GM19372 (cell line): Measurements from ENCODE around the gene ERBB4.
A peak's percentile ranks its signal among the peaks of the same experiment; 100 is the strongest.
"Not testable (repeated sequence)": the region's sequence is repeated elsewhere in the genome, so short reads cannot be mapped to it uniquely, and the experiment has no call there.

Experiments used
- ATAC-seq: cut with Tn5 transposase; IDR thresholded peaks from one replicate; pipeline ENCODE4 v1.9.1; 2021; ENCODE audit warnings: mild to moderate bottlenecking, low read depth, moderate library complexity; ENCODE audit not compliant: unreplicated experiment

The ERBB4 gene

DNA sequence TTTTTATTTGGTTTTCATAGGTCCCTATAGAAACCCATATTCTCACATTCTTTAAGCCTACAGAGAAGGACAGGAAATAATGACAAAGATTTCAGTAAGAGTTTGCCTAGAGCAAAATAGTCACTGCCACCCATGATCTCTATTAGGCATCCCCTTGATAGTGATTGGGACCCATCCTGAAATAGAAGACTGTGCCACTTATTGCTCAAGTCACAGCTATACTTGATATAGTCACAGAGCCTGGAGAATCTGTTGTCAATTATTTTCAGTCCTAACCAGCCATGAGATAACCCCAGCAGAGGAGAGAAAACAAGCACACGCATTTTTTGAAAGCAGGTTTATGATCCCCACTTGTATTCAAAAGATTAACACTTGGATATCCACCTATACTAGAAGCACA lies 8.2 kb downstream of the ERBB4 start:
- no peak for ATAC-seq

DNA sequence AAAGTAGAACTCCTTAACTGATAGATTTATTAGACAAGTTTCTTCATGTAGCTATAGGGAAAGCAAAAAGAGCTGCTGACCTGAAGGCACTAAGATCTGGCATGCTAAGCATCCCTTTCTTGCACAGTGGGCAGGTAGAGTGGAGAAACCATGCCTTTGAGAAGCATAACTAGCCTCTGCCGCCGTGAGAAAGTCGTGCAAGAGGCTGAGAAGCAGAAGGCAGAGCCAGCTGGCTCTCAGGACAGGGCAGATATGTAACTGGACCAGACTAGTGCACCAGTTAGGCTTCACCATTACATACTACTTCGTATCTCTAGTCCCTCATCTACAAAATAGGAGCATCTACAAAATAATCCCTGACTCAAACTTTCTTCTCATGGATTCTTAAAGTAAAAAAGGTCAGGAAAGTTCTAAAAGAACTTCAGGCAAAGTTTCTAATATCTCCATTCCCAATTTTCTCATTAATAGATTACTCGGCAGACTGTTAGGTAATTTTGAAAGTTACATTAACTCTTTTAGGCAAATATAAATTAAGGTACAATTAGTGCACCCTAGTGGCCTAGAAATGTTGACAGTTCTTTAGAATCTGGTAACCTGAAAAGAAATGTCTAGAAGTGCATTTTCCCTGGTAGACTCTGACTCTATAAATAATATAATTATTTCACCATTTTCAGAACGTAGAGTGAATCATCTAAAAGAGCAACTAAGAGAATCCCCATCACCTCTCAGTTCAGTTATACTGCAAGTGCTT lies 10.3 kb downstream of the ERBB4 start:
- no peak for ATAC-seq

DNA sequence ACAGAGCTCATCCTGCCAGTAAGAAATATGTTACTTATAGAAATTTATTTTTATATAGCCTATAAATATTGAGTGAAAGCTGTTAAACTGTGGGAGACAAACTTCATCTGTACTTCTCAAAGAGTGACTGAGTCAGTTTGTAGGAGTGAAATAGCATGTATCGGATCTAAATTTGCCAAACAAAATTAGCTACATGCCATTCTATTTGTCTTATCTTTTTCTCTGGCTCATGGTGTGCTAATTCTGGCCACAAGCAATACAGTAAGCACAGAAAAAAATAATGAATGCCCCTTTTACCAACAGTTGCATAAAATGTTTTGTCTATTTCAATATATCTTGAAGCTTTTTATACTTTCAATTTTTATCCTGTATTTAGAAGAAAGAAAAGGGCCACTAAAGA lies 12.5 kb downstream of the ERBB4 start:
- no peak for ATAC-seq

DNA sequence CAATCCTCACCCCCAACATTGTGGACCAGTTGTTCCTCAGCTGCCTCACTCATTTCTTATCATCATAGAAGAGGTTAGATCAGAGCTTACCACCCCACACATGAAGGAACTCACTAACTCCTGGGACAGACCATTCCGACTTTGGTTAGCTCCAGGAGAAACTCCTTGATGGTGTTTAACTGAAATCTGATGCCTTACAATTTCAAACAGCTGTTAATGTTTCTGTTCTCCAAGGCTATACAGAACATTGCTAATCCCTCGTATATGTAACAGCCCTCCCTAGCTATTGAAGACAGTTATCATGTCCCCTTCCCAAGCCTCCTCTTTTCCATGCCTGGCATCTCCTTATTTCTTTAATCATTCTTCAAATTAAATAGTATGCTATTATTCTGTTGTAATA lies 14.8 kb downstream of the ERBB4 start:
- ATAC-seq, result no peak

DNA sequence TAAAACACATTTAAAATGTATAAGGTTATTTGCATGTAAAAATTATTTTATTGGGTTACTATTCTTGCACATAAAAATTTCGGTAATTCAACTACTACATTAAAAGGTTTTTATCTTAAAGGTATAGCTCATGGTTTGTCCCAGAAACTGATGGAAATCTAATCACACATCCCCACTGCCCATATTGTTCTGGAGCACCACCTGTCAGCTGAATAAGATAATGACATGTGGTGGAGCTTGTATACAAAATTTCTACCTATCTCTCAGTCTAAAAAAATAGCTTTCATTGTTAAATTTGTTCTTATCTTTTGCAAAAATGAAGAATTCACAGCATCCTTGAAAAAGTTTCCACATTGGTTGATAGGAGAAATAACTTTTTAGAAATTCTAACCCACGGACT lies 18.3 kb downstream of the ERBB4 start:
- ATAC-seq, result no peak

DNA sequence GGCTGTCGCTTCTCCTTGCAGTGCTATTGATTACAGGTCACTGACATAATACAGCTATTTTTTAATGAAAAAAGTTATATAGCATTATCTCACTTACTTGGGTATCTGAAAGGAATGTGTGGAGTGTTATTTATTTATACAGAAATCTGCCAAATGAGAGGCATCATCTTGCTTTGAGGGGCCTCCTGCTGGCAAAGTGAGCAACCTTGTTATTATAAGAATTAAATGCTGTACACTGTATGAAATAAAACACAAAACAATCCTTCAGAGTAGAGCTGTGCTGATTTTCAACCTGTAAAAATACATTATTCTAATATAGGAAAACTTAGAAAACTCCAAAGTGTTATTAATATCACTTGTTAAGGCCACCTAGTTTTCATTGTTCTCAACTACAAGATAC lies 20.9 kb downstream of the ERBB4 start:
- ATAC-seq, result no peak

DNA sequence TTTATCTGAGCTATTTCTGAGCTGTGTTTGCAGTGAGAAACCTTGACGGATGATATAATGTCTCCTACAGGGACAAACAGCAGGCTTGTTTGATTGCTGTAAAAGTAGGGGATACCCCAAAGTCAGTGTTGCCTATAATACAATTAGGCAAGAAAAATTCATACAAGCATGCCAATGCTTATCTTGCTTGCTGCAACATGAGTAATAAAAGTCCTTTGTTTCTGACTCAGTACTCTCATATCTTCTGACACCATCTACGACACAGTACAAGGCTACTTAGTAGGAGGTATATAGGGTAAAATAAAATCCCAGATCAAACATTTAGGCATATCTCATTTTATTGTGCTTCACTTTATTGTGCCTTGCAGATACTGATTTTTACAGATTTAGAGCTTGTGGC lies 33.0 kb downstream of the ERBB4 start:
- ATAC-seq, result no peak

DNA sequence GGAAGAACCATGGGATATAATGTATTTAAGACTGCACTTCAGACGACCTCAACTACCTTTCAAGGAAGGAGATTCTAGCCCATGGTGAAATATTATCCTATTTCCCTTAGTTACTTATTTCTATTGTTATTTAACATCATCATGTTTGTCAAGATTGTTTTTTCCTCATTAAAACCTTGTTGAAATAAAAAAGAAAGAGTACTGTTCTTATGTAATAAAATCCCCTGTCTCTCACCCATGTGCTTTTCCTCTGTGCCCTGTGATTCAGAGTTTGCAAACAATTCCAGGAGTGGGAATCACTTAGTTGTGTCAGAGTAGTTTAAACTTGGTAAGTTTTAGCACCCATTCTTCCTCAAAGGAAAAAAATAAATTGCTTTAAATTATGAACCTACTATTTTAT lies 43.6 kb downstream of the ERBB4 start:
- ATAC-seq, result no peak

DNA sequence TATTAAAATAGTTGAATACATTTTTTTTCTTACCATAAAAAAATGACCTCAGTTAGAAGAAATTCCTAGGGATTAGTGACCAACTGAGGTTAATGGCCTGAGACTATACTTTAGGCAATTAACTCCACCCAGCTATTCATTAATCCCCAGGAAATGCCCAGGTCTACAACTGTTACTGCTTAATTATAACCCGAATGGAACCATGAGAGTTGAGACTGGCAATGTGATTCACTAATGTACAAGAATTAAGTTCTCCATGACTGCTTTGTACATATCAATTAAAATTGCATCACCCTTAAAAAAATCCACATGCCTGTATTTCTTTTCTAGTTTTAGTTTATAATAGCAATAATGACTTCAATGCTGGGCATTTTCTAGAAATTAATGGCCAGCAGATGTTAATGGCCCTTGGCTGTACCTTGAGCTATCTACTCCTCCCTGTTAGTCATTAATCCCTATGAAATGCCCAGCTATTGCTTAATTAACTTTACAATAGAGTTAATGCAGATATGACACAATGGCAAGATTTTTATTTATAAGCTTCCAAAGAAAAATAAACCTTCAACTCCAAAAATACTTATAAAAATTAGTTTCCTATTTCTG lies 44.1 kb downstream of the ERBB4 start:
- ATAC-seq, result no peak

DNA sequence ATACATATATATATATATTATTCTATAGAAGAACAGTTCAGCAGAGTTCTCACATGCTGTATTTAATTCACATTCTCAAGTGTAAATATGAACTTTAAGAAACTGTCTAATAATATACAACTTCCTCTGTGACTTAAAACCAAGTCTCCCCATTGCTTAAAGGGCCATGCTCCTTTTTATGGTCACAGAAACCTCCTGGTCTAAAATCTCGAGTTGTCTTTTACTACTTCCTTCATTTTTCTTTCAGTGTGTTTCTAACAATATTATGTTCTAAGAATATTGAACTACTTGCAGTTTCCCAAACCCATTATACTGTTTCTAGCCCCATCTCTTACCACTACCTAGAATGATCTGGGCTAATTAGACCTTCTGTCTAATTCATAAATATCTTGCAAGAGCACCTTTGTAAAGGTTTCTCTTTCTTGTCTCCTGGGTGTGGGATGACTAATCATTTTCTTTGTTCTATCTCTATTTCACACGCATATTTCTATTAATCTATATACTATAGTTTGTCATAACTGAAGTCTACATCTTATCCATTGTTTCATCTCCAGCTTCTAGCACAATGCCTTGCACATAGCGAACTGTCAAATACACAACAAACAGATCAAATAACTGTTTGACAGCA lies 48.8 kb downstream of the ERBB4 start:
- ATAC-seq, result peak; percentile 40

DNA sequence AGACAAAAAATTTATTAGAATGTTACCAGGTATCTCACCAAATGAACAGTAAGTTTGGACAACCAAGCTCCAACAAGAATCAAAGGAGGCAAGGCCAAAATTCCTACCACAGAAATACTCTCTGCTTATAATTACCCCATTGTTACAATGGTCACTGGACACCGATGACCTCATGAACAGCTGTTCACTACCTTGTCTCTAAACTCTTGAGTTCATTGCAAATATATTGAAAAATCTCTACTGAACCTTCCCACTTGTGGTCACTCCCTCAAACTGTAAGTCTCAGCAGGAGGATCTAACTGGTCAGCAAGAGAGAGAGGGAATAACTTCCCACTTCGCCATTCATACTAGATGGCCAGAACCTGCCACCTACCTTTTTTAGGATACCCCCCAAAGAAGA lies 50.0 kb downstream of the ERBB4 start:
- no peak for ATAC-seq

DNA sequence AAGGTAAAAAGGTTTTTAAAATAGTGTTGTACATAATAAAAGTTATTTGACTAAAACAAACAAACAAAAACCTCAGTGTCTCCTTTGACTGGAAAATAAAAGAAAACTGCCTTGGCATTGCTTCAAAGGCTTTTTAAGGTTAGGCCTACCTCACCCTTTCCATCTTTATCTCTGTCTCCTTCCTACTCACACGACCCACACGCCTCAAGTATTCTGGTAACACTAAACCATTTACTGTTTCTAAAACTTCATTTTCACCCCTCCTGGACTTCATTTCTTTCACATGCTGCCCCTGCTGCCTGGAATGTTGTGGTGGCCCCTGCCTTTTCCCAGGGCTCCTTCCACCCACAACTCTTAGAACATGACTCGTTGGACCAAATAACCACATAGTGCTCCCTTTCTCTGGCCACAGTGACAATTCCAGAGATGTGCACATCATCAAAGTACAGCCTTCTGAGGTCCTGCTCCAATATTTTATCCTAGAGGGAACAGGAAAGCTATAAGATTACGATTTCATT lies 54.0 kb downstream of the ERBB4 start:
- no peak for ATAC-seq

DNA sequence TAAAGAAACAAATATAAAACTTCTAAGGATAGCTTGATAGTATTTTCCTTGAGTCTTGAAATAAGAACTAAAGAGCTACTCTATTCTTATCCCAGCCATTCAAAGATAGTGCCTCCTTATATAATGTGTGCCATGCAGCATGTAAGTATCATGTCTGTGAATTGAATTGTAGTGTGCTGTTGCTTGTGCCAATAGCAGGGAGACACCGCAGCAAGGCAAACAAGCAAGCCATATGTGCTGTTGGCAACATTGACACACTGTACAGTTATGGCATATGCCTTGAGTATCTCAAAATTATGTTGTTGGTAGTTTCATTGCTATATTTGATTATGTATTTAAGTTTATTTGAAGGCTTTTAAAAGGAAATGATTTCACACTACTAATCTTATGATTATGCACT lies 58.2 kb downstream of the ERBB4 start:
- no peak for ATAC-seq

DNA sequence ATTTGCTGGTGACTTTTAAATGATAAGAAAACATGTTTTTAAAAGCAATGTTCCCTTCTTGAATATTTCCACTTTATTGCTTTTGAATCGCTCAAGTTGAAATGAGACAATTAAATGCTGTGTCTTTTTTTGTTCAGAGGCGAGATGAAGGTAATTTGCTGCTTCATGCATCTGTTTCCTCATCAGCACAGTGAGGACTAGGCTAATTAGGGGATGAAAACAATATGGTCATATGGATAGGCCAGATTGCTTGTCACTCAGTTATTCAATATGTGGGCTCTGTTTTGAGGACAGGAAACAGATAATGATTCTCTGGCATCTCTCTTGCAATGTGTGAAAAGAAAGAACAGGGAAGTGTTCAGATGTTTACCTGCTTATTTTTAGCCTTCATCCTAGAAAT lies 61.0 kb downstream of the ERBB4 start:
- ATAC-seq, result no peak

DNA sequence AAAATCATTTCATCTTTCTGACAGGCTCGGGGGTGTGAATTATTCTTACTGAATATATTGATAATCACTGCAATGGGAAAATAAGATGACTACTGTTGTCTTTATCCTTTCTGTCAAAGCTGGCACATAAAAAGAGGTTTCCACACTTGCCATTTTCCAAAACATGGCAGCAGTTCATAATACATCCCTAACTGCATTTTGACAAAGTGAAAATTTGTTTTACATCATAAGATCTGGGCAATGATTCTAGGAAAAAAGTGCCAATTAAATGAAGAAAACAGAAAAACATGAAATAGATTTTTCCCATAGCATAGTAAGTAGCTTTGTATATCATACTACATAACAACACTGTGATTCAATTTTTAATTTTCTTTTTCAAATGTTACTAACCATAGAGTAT lies 65.4 kb downstream of the ERBB4 start:
- no peak for ATAC-seq

DNA sequence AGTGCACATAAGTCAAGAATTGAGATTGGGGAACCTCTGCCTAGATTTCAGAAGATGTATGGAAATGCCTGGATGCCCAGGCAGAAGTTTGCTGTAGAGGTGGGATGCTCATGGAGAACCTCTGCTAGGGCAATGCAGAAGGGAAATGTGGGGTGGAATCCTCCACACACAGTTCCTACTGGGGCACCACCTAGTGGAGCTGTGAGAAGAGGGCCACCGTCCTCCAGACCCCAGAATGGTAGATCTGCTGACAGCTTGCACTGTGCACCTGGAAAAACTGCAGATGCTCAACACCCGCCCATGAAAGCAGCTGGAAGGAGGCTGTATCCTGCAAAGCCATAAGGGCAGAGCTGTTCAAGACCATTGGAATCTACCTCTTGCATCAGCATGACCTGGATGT lies 71.1 kb downstream of the ERBB4 start:
- ATAC-seq, result not testable (repeated sequence)

DNA sequence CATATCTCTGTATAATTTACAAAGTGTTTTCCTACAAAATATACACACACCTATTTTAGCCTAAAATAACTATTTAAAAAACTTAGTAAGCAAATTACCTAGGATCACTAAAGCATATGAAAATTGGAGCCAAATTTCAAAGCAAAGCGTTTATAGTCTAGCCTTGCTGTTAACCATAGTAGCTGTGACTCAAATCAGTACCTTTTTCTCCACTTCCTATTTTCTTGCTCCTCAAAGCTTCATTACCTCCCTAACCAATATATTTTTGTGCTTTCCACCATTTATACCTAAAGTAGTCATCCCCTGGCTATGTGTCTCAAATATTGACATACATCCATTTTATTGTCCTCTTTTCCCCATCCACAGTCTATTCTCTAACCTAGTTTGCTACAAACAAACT lies 73.1 kb downstream of the ERBB4 start:
- ATAC-seq, result no peak

DNA sequence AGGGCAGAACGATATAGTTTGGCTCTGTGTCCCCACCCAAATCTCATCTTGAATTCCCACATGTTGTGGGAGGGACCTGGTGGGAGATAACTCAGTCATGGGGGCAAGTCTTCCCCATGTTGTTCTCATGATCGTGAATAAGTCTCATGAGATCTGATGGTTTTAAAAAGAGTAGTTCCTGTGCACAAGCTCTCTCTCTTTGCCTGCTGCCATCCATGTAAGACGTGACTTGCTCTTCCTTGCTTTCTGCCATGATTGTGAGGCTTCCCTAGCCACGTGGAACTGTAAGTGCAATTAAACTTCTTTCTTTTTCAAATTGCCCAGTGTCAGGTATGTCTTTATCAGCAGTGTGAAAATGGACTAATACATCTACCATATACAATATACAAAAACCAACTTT lies 76.9 kb downstream of the ERBB4 start:
- not testable (repeated sequence) for ATAC-seq

DNA sequence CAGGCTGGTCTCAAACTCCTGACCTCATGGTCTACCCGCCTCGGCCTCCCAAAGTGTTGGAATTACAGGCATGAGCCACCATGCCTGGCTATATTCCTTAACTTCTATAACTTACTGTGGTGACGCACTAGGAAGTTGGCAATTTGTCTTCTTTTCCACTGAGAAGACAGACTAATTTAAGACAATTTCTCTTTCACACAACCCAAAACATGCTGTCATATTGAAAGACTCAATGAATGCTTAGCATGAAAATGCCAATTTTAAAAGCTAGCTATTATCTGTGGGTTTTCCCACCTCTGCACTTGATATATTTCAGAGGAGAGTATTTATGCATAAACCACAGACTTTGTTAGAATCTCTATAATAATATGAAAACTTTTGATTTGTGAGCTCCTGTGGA lies 84.5 kb downstream of the ERBB4 start:
- no peak for ATAC-seq

DNA sequence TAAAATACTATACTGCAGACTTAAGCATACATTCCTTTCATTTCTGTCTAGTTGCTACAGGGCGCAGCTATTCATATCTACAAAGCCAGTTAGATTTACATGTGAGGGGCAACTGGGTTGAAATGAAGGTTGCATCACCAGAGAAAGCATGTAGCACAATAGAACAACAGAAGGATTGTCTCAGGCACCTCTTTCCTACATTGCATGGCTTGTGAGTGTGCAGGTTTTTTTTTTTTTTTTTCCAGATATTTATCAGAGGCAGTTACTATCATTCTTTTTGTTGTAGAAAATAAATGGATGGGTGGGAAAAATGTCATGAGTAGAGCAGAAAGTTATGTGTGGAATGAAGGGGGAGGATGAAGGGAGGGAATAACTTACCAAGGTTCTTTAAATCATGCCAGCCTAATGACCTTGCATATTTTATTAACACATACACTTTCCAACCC lies 86.8 kb downstream of the ERBB4 start:
- ATAC-seq, result no peak

DNA sequence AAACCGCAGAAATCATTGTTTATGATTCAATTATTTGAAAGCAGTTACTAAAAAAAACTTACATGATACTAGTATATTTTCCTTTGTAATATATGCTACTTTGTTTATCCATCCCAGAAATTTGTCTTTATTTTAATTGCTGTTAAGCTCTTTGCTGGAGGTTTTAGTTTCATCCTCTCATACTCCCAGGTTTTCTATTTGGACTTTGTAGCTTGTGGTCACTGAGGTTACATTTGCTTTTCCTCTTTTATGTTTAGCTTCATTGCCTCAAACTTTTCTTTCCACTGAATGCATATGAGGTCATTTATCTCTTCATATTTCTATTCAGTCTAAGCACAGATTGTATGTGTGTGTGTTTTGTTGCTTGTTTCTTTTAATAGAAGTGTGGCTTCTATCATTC lies 89.9 kb downstream of the ERBB4 start:
- no peak for ATAC-seq

DNA sequence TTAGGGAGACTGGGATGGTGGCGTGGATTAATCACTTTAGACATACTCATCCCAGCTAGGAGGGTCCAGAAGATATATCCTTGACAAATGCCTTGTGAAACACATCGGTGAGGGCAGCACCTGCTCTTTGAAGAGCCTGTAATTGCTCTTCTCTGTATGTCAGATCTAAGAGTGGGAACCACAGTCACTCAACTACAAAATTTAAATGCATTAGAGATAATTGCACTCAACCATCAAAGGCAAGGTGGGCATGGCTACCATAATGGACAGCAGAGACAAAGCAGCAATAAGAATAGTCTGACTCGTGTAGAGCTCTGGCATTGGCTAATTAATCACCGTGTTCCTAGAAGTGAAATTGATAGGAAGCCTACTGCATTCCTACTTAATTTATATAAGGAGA lies 96.8 kb downstream of the ERBB4 start:
- ATAC-seq, result no peak
